SK-N-SH (cell line): ENCODE results near the gene ZNF441. TPM values are rescaled to one million over a fixed set of nuclear protein-coding genes. Genes with fewer than 3 reads are reported as not detected.
A peak's percentile ranks its signal among the peaks of the same experiment; 100 is the strongest.

Experiments used
- CTCF ChIA-PET: fragments of 300-600, 350-600 bp; formaldehyde crosslinking; extraction: SDS; loops from one replicate; lab custom pipeline; 2021; lab: Yijun Ruan, JAX
- POLR2A ChIA-PET: fragments of 350-600 bp; sonication (Branson Sonifier 250); formaldehyde crosslinking; extraction: SDS; loops from one replicate; lab custom pipeline; 2020; ENCODE audit warnings: antibody characterized with exemption, inconsistent platforms; lab: Yijun Ruan, JAX
- DNase-seq: peaks from one replicate; pipeline ENCODE4 v3.0.0; 2012
- H2AFZ ChIP-seq: fragments of 200-600 bp; sonication (generic); 2 replicates; pipeline ENCODE4 v1.8.1; 2016; ENCODE audit warnings: antibody characterized with exemption, mild to moderate bottlenecking, low read depth
- H3F3A ChIP-seq: fragments of 200-600 bp; sonication (generic); replicated peaks from 2 replicates; pipeline ENCODE3; 2016; ENCODE audit warnings: antibody characterized with exemption, mild to moderate bottlenecking; ENCODE audit not compliant: insufficient read depth
- H3K27ac ChIP-seq, 2 experiments: fragments of 200-500 bp in 1 of 2; fragments of 200-600 bp in 1 of 2; sonication (Bioruptor generic) in 1 of 2; sonication (generic), shearing (Covaris generic) in 1 of 2; 2 replicates each; pipeline versions ENCODE4 v1.5.1 to v1.6.1; 2014 to 2016; ENCODE audit warnings: low read depth in 2 of 2, inconsistent platforms in 1 of 2, low read length in 1 of 2, mild to moderate bottlenecking in 1 of 2, mixed read lengths in 1 of 2
- H3K27me3 ChIP-seq: fragments of 200-600 bp; sonication (generic), shearing (Covaris generic); 2 replicates; pipeline ENCODE4 v1.6.1; 2016; ENCODE audit warnings: mixed run types; ENCODE audit not compliant: insufficient read depth
- H3K36me3 ChIP-seq, 2 experiments: fragments of 200-500 bp in 1 of 2; fragments of 200-600 bp in 1 of 2; sonication (Bioruptor generic) in 1 of 2; sonication (generic) in 1 of 2; replicated peaks in 1 of 2; 2 replicates each; pipeline versions ENCODE3 to v1.5.1; 2014 to 2016; ENCODE audit warnings: low read length in 1 of 2, mild to moderate bottlenecking in 1 of 2; ENCODE audit not compliant: insufficient read depth in 2 of 2, control insufficient read depth in 1 of 2
- H3K4me1 ChIP-seq, 2 experiments: fragments of 200-500 bp in 1 of 2; fragments of 200-600 bp in 1 of 2; sonication (Bioruptor generic) in 1 of 2; sonication (generic), shearing (Covaris generic) in 1 of 2; 2 replicates each; pipeline versions ENCODE4 v1.5.1 to v1.6.1; 2014 to 2016; ENCODE audit warnings: low read depth in 1 of 2, low read length in 1 of 2, mixed run types in 1 of 2; ENCODE audit not compliant: insufficient read depth in 2 of 2, control insufficient read depth in 1 of 2
- H3K4me2 ChIP-seq: fragments of 200-600 bp; sonication (generic), shearing (Covaris generic); 2 replicates; pipeline ENCODE4 v1.6.1; 2017; ENCODE audit warnings: mixed run types
- H3K4me3 ChIP-seq, 2 experiments: fragments of 200-500 bp in 1 of 2; fragments of 200-600 bp in 1 of 2; sonication (Bioruptor generic) in 1 of 2; sonication (generic), shearing (Covaris generic) in 1 of 2; 2 replicates each; pipeline versions ENCODE4 v1.5.1 to v1.8.1; 2014 to 2016; ENCODE audit warnings: low read depth in 2 of 2, inconsistent platforms in 1 of 2, low read length in 1 of 2, mild to moderate bottlenecking in 1 of 2, mixed read lengths in 1 of 2, moderate library complexity in 1 of 2
- H3K79me2 ChIP-seq: fragments of 200-600 bp; sonication (generic); 2 replicates; pipeline ENCODE4 v1.8.1; 2017; ENCODE audit warnings: mild to moderate bottlenecking; ENCODE audit not compliant: insufficient read depth
- H3K9ac ChIP-seq: fragments of 200-600 bp; sonication (generic); 2 replicates; pipeline ENCODE4 v1.6.1; 2017; ENCODE audit warnings: mixed run types
- H3K9me2 ChIP-seq: fragments of 200-600 bp; sonication (generic); 2 replicates; pipeline ENCODE4 v1.6.1; 2017; ENCODE audit warnings: mixed run types
- H3K9me3 ChIP-seq: fragments of 200-600 bp; sonication (generic); 2 replicates; pipeline ENCODE4 v1.6.1; 2017; ENCODE audit warnings: mixed run types, mild to moderate bottlenecking, moderate library complexity
- H4K20me1 ChIP-seq: fragments of 200-600 bp; sonication (generic); 2 replicates; pipeline ENCODE4 v1.6.1; 2017; ENCODE audit warnings: mild to moderate bottlenecking, mixed run types; ENCODE audit not compliant: insufficient read depth
- CTCF ChIP-seq: fragments of 200-600 bp; sonication (generic); IDR thresholded peaks from 2 replicates; pipeline ENCODE4 v1.6.1; 2017; ENCODE audit warnings: antibody characterized with exemption, mild to moderate bottlenecking, moderate library complexity
- EZH2phosphoT487 ChIP-seq: fragments of 200-600 bp; sonication (generic); IDR thresholded peaks from 2 replicates; pipeline ENCODE4 v1.6.1; 2017; ENCODE audit warnings: low read depth, mixed run types, mild to moderate bottlenecking, antibody characterized with exemption, moderate library complexity, borderline replicate concordance
- FOXJ3 ChIP-seq: sonication (generic); formaldehyde crosslinking; IDR thresholded peaks from 2 replicates; pipeline ENCODE4 v1.5.1; 2020; ENCODE audit warnings: mild to moderate bottlenecking, missing genetic modification reagents
- FOXM1 ChIP-seq: IDR thresholded peaks from 2 replicates; pipeline ENCODE4 v1.4.0; 2012; ENCODE audit warnings: low read depth, mild to moderate bottlenecking
- GABPA ChIP-seq: IDR thresholded peaks from 2 replicates; pipeline ENCODE4 v1.4.0; 2012; ENCODE audit warnings: low read depth, mild to moderate bottlenecking
- GATA2 ChIP-seq: sonication (generic); formaldehyde crosslinking; IDR thresholded peaks from 2 replicates; pipeline ENCODE4 v1.5.0; 2020; ENCODE audit warnings: mild to moderate bottlenecking, missing genetic modification reagents
- IRF3 ChIP-seq: fragments of 150-350 bp; IDR thresholded peaks from 2 replicates; pipeline ENCODE4 v1.6.1; 2016; ENCODE audit warnings: mild to moderate bottlenecking, low read depth, low read length
- JUND ChIP-seq: IDR thresholded peaks from 2 replicates; pipeline ENCODE4 v1.4.0; 2012
- MEF2A ChIP-seq: IDR thresholded peaks from 2 replicates; pipeline ENCODE4 v1.4.0; 2012; ENCODE audit warnings: low read depth, borderline replicate concordance
- NRF1 ChIP-seq: IDR thresholded peaks from 2 replicates; pipeline ENCODE4 v1.6.1; 2012; ENCODE audit warnings: low read depth, mild to moderate bottlenecking, low read length
- PBX3 ChIP-seq: IDR thresholded peaks from 2 replicates; pipeline ENCODE4; 2012
- POLR2AphosphoS5 ChIP-seq: IDR thresholded peaks from 2 replicates; pipeline ENCODE4 v1.6.1; 2012; ENCODE audit warnings: low read depth, low read length
- RAD21 ChIP-seq: IDR thresholded peaks from 2 replicates; pipeline ENCODE4 v1.6.1; 2012; ENCODE audit warnings: mild to moderate bottlenecking, low read length
- RCOR1 ChIP-seq: fragments of 150-350 bp; IDR thresholded peaks from 2 replicates; pipeline ENCODE4 v1.6.1; 2017; ENCODE audit warnings: antibody characterized with exemption, low read length
- RXRA ChIP-seq: IDR thresholded peaks from 2 replicates; pipeline ENCODE4 v1.4.0; 2012; ENCODE audit warnings: low read depth, mild to moderate bottlenecking, borderline replicate concordance
- SIN3A ChIP-seq: IDR thresholded peaks from 2 replicates; pipeline ENCODE4 v1.6.1; 2012; ENCODE audit warnings: low read depth, mild to moderate bottlenecking, low read length, moderate library complexity, borderline replicate concordance
- SMC3 ChIP-seq: IDR thresholded peaks from 2 replicates; pipeline ENCODE4 v1.6.1; 2012; ENCODE audit warnings: low read depth, low read length, improper control_type of control experiment
- TAF1 ChIP-seq: IDR thresholded peaks from 2 replicates; pipeline ENCODE4 v1.6.1; 2012; ENCODE audit warnings: low read depth, mild to moderate bottlenecking, low read length, moderate library complexity, borderline replicate concordance
- TCF12 ChIP-seq: IDR thresholded peaks from 2 replicates; pipeline ENCODE4 v1.4.0; 2012
- TEAD4 ChIP-seq: IDR thresholded peaks from 2 replicates; pipeline ENCODE4 v1.4.0; 2012; ENCODE audit warnings: mild to moderate bottlenecking, borderline replicate concordance; ENCODE audit not compliant: insufficient read depth
- USF1 ChIP-seq: IDR thresholded peaks from 2 replicates; pipeline ENCODE4 v1.4.0; 2012; ENCODE audit warnings: low read depth, borderline replicate concordance
- USF2 ChIP-seq: fragments of 150-350 bp; IDR thresholded peaks from 2 replicates; pipeline ENCODE4 v1.6.1; 2017; ENCODE audit warnings: antibody characterized with exemption, low read length, low read depth, borderline replicate concordance
- YY1 ChIP-seq: IDR thresholded peaks from 2 replicates; pipeline ENCODE4 v1.4.0; 2012; ENCODE audit warnings: low read depth, mild to moderate bottlenecking
- ZBTB33 ChIP-seq: IDR thresholded peaks from 2 replicates; pipeline ENCODE4 v1.4.0; 2012; ENCODE audit warnings: low read depth, borderline replicate concordance
- WGBS: methylation state at CpG from one replicate; pipeline ENCODE4 v1.1.6; 2017; ENCODE audit warnings: low lambda C conversion rate; 5-methylcytosine and 5-hydroxymethylcytosine counted together
- polyA plus RNA-seq, 3 experiments: library from polyadenylated mRNA; depleted of rRNA; stranded (reverse); fragments of >200 nt; gene quantifications; 2 replicates each; pipeline ENCODE4 v1.2.3, GENCODE V29; 2012

Gene ZNF441
- polyA plus RNA-seq, 1 of the 3 experiments (the other 2 are of a cell fraction) = 3.2 TPM

- Histone ChIP-seq H3K9me2 (no peaks in the 10 kb centered on the region), H3K27ac (peak within 1 kb of the TSS; percentile 60 to 85; a peak in 3 of 4 replicates), H3K4me3 (peak within 1 kb of the TSS; percentile 76 to 77), H3K4me2 (peak within 1 kb of the TSS; percentile 91), H3K27me3 (no peaks in the 10 kb centered on the region), H3K9ac (peak within 1 kb of the TSS; percentile 79), H3K36me3 (peaks cover 0 to 8% of the 10 kb centered on the region in 2 experiments), H3K79me2 (peaks cover 31% of the 10 kb centered on the region), H3K4me1 (peaks cover 0 to 6% of the 10 kb centered on the region in 2 experiments; a peak in 1 of 4 replicates), H2AFZ (peak within 1 kb of the TSS; percentile 99), H3F3A (peaks cover 4% of the 10 kb centered on the region), H3K9me3 (no peaks in the 10 kb centered on the region), H4K20me1 (no peaks in the 10 kb centered on the region)
- POLR2A ChIA-PET = interaction anchor here (1.7 kb wide), 1 partner anchor 47 kb away, joined by 4 read pairs; the partner anchor contains the start of gene ZNF441
- CTCF ChIA-PET = interaction anchor here (1.4 to 6.4 kb wide), 3 partner anchors 16 to 150 kb away, joined by 4 to 68 read pairs (median 5); partner anchors contain the start of genes ZNF491 and ZNF700
- peak; percentile 98 for DNase-seq
- WGBS = 0% methylated on average over 31 of the region's 55 CpGs
- TF ChIP-seq FOXM1 (no peak), FOXJ3 (CRISPR knock-in tag) (no peak), PBX3 (peak; percentile 99), TEAD4 (no peak), USF2 (no peak), CTCF (no peak), RAD21 (no peak), EZH2phosphoT487 (no peak), YY1 (no peak), USF1 (no peak), POLR2AphosphoS5 (peak; percentile 98), IRF3 (peak; percentile 23; the same call in 1 of the 2 replicates), JUND (no peak; the same call in 1 of the 2 replicates), ZBTB33 (no peak), TCF12 (no peak), RCOR1 (peak; percentile 28; the same call in 1 of the 2 replicates), NRF1 (no peak), GABPA (no peak), SIN3A (no peak), RXRA (no peak), SMC3 (no peak), GATA2 (CRISPR knock-in tag) (no peak), MEF2A (no peak), TAF1 (peak; percentile 84)
Observed at GRCh38 chr19:11814029-11814699, 47.4 kb downstream of the ZNF441 start, which contains the start of gene ZNF440. TSS of gene ZNF440 (plus strand) at chr19:11814273. CDS start at chr19:11814448, 175 bp downstream.
